Gastrocnemius medialis (tissue), 4 donors: ENCODE results near the gene CERK.

Experiments used
- POLR2A ChIP-seq, 2 donors: fragments of 450-650 bp; IDR thresholded peaks; one replicate each; pipeline ENCODE4 v1.6.1; 2017; ENCODE audit warnings: antibody characterized with exemption in 2 of 2, mild to moderate bottlenecking in 2 of 2, moderate library complexity in 2 of 2
- TF ChIP-seq, protein P1 (sequence below), 5 experiments: fragments of 450-650 bp in 3 of 5; fragments of 200-600 bp in 2 of 5; sonication (generic) in 2 of 5; IDR thresholded peaks in 4 of 5; conservative IDR thresholded peaks in 1 of 5; 1 replicate in 4 of 5; 2 replicates in 1 of 5; pipeline ENCODE4 v1.5.1; 2016 to 2019; ENCODE audit warnings: antibody characterized with exemption in 5 of 5, mild to moderate bottlenecking in 3 of 5, moderate library complexity in 3 of 5

DNA sequence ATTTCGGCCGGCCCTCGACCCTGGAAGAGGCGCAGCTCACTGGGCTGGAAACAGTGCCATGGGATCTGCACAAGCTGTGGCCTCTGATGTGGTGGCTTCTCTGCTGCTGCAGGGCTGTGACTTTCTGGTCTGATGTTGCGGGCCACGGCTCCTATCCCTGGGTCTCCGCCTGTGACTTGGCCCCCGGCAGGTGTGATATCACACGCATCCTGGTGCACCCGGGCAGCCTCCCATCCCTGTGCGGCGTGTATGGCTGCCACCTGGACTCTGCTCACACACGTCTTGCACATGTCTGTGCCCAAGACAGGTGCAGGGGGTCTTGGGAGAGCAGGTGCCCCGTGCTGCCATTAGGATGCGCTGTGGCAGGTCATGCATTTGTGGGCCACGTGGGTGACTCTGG lies 86.7 kb downstream of the CERK start:
- TF ChIP-seq, protein P1, sequence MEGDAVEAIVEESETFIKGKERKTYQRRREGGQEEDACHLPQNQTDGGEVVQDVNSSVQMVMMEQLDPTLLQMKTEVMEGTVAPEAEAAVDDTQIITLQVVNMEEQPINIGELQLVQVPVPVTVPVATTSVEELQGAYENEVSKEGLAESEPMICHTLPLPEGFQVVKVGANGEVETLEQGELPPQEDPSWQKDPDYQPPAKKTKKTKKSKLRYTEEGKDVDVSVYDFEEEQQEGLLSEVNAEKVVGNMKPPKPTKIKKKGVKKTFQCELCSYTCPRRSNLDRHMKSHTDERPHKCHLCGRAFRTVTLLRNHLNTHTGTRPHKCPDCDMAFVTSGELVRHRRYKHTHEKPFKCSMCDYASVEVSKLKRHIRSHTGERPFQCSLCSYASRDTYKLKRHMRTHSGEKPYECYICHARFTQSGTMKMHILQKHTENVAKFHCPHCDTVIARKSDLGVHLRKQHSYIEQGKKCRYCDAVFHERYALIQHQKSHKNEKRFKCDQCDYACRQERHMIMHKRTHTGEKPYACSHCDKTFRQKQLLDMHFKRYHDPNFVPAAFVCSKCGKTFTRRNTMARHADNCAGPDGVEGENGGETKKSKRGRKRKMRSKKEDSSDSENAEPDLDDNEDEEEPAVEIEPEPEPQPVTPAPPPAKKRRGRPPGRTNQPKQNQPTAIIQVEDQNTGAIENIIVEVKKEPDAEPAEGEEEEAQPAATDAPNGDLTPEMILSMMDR (IDR thresholded peaks at IDR 0.05 in 4 of 5, conservative IDR thresholded peaks at IDR 0.05 in 1 of 5): no peak
- TF ChIP-seq POLR2A (IDR thresholded peaks at IDR 0.05): no peak
